ENCODE results near the gene SP5. TPM values are rescaled to one million over a fixed set of nuclear protein-coding genes. Genes with fewer than 3 reads are reported as not detected.

The SP5 gene
- total and polyA plus RNA-seq, 4 donors: 0.05 to 1.6 (median 1.2) TPM

DNA sequence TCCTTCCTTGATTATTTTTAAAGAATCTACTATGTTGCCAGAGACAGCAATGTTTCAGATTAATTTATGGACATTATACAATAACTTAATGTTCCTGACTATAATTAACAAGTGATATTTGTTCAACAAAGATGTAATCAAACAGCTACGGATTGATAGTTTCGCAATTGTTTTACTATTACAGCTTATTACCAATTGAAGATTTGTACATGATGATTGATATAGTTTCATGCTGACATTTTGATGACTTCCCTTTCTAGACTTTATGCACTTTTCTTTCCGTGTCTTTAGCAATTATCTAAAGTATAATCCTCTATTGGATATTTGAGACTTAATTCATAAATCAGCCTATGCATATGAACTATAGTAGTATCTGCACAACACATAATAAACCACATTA is 6.5 kb downstream of the SP5 start:
- no peak for DNase-seq (ENCODE audit: low spot score)
- peaks cover 0 to 7% (median 3%) of the 10 kb centered on the region in 4 donors for H3K4me1 ChIP-seq (ENCODE audit: control insufficient read depth in 4 of 4, insufficient read depth in 4 of 4, low read length in 3 of 4)
- no peak overlapping the region for H3K27ac ChIP-seq (ENCODE audit: low read depth in 1 of 2, low read length in 2 of 2)
- TF ChIP-seq, protein P1, sequence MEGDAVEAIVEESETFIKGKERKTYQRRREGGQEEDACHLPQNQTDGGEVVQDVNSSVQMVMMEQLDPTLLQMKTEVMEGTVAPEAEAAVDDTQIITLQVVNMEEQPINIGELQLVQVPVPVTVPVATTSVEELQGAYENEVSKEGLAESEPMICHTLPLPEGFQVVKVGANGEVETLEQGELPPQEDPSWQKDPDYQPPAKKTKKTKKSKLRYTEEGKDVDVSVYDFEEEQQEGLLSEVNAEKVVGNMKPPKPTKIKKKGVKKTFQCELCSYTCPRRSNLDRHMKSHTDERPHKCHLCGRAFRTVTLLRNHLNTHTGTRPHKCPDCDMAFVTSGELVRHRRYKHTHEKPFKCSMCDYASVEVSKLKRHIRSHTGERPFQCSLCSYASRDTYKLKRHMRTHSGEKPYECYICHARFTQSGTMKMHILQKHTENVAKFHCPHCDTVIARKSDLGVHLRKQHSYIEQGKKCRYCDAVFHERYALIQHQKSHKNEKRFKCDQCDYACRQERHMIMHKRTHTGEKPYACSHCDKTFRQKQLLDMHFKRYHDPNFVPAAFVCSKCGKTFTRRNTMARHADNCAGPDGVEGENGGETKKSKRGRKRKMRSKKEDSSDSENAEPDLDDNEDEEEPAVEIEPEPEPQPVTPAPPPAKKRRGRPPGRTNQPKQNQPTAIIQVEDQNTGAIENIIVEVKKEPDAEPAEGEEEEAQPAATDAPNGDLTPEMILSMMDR (IDR thresholded peaks at IDR 0.05; ENCODE audit: low read depth, low read length, missing input control): no peak
- TF ChIP-seq YY1 (IDR thresholded peaks at IDR 0.05) (no peak), GABPA (IDR thresholded peaks at IDR 0.05 in 1 of 2, conservative IDR thresholded peaks at IDR 0.05 in 1 of 2) (no peak), RAD21 (IDR thresholded peaks at IDR 0.05) (no peak), HNF4G (IDR thresholded peaks at IDR 0.05) (no peak), RXRA (IDR thresholded peaks at IDR 0.05) (no peak)
- TF ChIP-seq, protein P2, sequence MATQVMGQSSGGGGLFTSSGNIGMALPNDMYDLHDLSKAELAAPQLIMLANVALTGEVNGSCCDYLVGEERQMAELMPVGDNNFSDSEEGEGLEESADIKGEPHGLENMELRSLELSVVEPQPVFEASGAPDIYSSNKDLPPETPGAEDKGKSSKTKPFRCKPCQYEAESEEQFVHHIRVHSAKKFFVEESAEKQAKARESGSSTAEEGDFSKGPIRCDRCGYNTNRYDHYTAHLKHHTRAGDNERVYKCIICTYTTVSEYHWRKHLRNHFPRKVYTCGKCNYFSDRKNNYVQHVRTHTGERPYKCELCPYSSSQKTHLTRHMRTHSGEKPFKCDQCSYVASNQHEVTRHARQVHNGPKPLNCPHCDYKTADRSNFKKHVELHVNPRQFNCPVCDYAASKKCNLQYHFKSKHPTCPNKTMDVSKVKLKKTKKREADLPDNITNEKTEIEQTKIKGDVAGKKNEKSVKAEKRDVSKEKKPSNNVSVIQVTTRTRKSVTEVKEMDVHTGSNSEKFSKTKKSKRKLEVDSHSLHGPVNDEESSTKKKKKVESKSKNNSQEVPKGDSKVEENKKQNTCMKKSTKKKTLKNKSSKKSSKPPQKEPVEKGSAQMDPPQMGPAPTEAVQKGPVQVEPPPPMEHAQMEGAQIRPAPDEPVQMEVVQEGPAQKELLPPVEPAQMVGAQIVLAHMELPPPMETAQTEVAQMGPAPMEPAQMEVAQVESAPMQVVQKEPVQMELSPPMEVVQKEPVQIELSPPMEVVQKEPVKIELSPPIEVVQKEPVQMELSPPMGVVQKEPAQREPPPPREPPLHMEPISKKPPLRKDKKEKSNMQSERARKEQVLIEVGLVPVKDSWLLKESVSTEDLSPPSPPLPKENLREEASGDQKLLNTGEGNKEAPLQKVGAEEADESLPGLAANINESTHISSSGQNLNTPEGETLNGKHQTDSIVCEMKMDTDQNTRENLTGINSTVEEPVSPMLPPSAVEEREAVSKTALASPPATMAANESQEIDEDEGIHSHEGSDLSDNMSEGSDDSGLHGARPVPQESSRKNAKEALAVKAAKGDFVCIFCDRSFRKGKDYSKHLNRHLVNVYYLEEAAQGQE (IDR thresholded peaks at IDR 0.05): no peak
- TF ChIP-seq, protein P3, sequence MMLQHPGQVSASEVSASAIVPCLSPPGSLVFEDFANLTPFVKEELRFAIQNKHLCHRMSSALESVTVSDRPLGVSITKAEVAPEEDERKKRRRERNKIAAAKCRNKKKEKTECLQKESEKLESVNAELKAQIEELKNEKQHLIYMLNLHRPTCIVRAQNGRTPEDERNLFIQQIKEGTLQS (IDR thresholded peaks at IDR 0.05): no peak
- no peak overlapping the region for H3K9ac ChIP-seq (ENCODE audit: low read depth in 1 of 2, low read length in 2 of 2)
- no peaks in the 10 kb centered on the region for H3K9me3 ChIP-seq (ENCODE audit: control insufficient read depth in 4 of 4, low read length in 3 of 4)
- no peaks in the 10 kb centered on the region for H3K27me3 ChIP-seq (ENCODE audit: control insufficient read depth in 4 of 4, insufficient read depth in 4 of 4, low read length in 3 of 4)
- WGBS: 74% methylated on average over 3 of the region's 3 CpGs
- no peak overlapping the region for H3K4me3 ChIP-seq (ENCODE audit: low read depth in 1 of 3, low read length in 3 of 3)
- peaks cover 0 to 2% (median 0%) of the 10 kb centered on the region in 4 donors for H3K36me3 ChIP-seq (ENCODE audit: control insufficient read depth in 4 of 4, insufficient read depth in 3 of 4, low read depth in 1 of 4, low read length in 3 of 4)

DNA sequence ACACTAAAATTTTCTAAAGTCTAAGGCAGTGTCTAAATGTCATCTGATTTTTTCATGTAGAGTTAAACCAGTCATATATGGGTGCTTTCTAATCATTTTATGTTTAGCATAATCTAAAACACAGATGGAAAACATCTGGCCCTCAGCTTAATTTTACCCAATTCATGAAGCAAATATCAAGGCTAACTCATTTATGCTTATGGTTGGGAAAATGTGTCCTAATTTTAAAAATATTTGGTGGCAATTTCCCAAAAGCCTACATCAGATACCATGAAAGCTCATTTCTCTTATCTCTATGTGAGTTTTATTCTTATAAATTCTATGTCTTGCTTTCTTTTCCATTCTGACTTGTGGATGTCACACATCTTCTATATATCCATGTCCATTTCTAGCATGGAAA is 7.2 kb downstream of the SP5 start:
- Histone ChIP-seq H3K4me1 (ENCODE audit: control insufficient read depth in 4 of 4, insufficient read depth in 4 of 4, low read length in 3 of 4) (peaks cover 0 to 1% (median 0%) of the 10 kb centered on the region in 4 donors), H3K4me3 (ENCODE audit: low read depth in 1 of 3, low read length in 3 of 3) (no peak overlapping the region), H3K27ac (ENCODE audit: low read depth in 1 of 2, low read length in 2 of 2) (no peak overlapping the region), H3K36me3 (ENCODE audit: control insufficient read depth in 4 of 4, insufficient read depth in 3 of 4, low read depth in 1 of 4, low read length in 3 of 4) (no peaks in the 10 kb centered on the region), H3K9ac (ENCODE audit: low read depth in 1 of 2, low read length in 2 of 2) (no peak overlapping the region), H3K9me3 (ENCODE audit: control insufficient read depth in 4 of 4, low read length in 3 of 4) (no peaks in the 10 kb centered on the region), H3K27me3 (ENCODE audit: control insufficient read depth in 4 of 4, insufficient read depth in 4 of 4, low read length in 3 of 4) (no peaks in the 10 kb centered on the region)
- no peak for DNase-seq (ENCODE audit: low spot score)
- TF ChIP-seq, protein P1 (IDR thresholded peaks at IDR 0.05; ENCODE audit: low read depth, low read length, missing input control): no peak
- TF ChIP-seq, protein P4, sequence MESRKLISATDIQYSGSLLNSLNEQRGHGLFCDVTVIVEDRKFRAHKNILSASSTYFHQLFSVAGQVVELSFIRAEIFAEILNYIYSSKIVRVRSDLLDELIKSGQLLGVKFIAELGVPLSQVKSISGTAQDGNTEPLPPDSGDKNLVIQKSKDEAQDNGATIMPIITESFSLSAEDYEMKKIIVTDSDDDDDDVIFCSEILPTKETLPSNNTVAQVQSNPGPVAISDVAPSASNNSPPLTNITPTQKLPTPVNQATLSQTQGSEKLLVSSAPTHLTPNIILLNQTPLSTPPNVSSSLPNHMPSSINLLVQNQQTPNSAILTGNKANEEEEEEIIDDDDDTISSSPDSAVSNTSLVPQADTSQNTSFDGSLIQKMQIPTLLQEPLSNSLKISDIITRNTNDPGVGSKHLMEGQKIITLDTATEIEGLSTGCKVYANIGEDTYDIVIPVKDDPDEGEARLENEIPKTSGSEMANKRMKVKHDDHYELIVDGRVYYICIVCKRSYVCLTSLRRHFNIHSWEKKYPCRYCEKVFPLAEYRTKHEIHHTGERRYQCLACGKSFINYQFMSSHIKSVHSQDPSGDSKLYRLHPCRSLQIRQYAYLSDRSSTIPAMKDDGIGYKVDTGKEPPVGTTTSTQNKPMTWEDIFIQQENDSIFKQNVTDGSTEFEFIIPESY (IDR thresholded peaks at IDR 0.05): no peak
- TF ChIP-seq RXRA (IDR thresholded peaks at IDR 0.05) (no peak), FOXA2 (IDR thresholded peaks at IDR 0.05) (no peak), EGR1 (IDR thresholded peaks at IDR 0.05; ENCODE audit: low read depth in 2 of 2) (no peak), GABPA (IDR thresholded peaks at IDR 0.05 in 1 of 2, conservative IDR thresholded peaks at IDR 0.05 in 1 of 2) (no peak), NR2F2 (IDR thresholded peaks at IDR 0.05) (no peak), HNF4G (IDR thresholded peaks at IDR 0.05) (no peak), JUND (IDR thresholded peaks at IDR 0.05) (no peak), SP1 (IDR thresholded peaks at IDR 0.05) (no peak), TAF1 (conservative IDR thresholded peaks at IDR 0.05) (no peak), YY1 (IDR thresholded peaks at IDR 0.05) (no peak), FOXA1 (IDR thresholded peaks at IDR 0.05) (no peak), HNF4A (conservative IDR thresholded peaks at IDR 0.05) (no peak), RAD21 (IDR thresholded peaks at IDR 0.05) (no peak)
- TF ChIP-seq, protein P2 (IDR thresholded peaks at IDR 0.05): no peak
- TF ChIP-seq, protein P3 (IDR thresholded peaks at IDR 0.05): no peak
- TF ChIP-seq, protein P5, sequence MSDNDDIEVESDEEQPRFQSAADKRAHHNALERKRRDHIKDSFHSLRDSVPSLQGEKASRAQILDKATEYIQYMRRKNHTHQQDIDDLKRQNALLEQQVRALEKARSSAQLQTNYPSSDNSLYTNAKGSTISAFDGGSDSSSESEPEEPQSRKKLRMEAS (IDR thresholded peaks at IDR 0.05): no peak

Data from liver (tissue), 9 donors.